Stimulated activated CD8-positive, alpha-beta memory T cell treated with anti-CD3 and anti-CD28 coated beads, Interleukin-4, amount 100 ng/mL, for 48 hours (primary cell): Measurements from ENCODE around the gene SYCP1.
"Not testable (repeated sequence)": the region's sequence is repeated elsewhere in the genome, so short reads cannot be mapped to it uniquely, and the experiment has no call there.

Experiments
- DNase-seq: peaks from one replicate; pipeline ENCODE4 v3.0.0-alpha.2; 2020

The SYCP1 gene

GRCh38 chr1:114854693-114855320 lies at the start of gene SYCP1:
Gene SYCP1 (plus strand): TSS chr1:114854863. CDS start chr1:114855465, 602 bp downstream.
- DNase-seq: no peak

GRCh38 chr1:114819869-114820268 lies 34.8 kb upstream of the SYCP1 start:
- DNase-seq: no peak

- no peak for DNase-seq
These were observed 34.3 kb upstream of the SYCP1 start for GRCh38 chr1:114820392-114820791.

- no peak for DNase-seq
These were observed 32.7 kb upstream of the SYCP1 start for GRCh38 chr1:114821978-114822377.

GRCh38 chr1:114828251-114828650 lies 26.4 kb upstream of the SYCP1 start:
- DNase-seq: no peak

- DNase-seq: not testable (repeated sequence)
These were observed 24.6 kb upstream of the SYCP1 start for GRCh38 chr1:114830075-114830474.

GRCh38 chr1:114831276-114831994 lies 23.2 kb upstream of the SYCP1 start:
- no peak for DNase-seq

- no peak for DNase-seq
These were observed 22.6 kb upstream of the SYCP1 start for GRCh38 chr1:114832057-114832456.

GRCh38 chr1:114833421-114833820 lies 21.2 kb upstream of the SYCP1 start:
- no peak for DNase-seq

- no peak for DNase-seq
These were observed 10.4 kb upstream of the SYCP1 start for GRCh38 chr1:114844270-114844669.

- DNase-seq: no peak
These were observed 1.1 kb upstream of the SYCP1 start for GRCh38 chr1:114853584-114853983.

GRCh38 chr1:114861384-114861783 lies 6.7 kb downstream of the SYCP1 start:
- no peak for DNase-seq

GRCh38 chr1:114892194-114892918 lies 37.7 kb downstream of the SYCP1 start:
- no peak for DNase-seq

GRCh38 chr1:114896795-114897194 lies 42.1 kb downstream of the SYCP1 start:
- DNase-seq: no peak

- no peak for DNase-seq
These were observed 47.2 kb downstream of the SYCP1 start for GRCh38 chr1:114901814-114902213.

GRCh38 chr1:114902343-114902742 lies 47.7 kb downstream of the SYCP1 start:
- no peak for DNase-seq

- no peak for DNase-seq
These were observed 48.8 kb downstream of the SYCP1 start for GRCh38 chr1:114903480-114903879.

GRCh38 chr1:114915720-114916119 lies 61.1 kb downstream of the SYCP1 start:
- not testable (repeated sequence) for DNase-seq

- no peak for DNase-seq
These were observed 71.9 kb downstream of the SYCP1 start for GRCh38 chr1:114926607-114927006.

GRCh38 chr1:114927401-114927800 lies 72.7 kb downstream of the SYCP1 start:
- DNase-seq: no peak

GRCh38 chr1:114956570-114956969 lies 101.9 kb downstream of the SYCP1 start:
- DNase-seq: no peak

- no peak for DNase-seq
These were observed 104.8 kb downstream of the SYCP1 start for GRCh38 chr1:114959423-114959822.

GRCh38 chr1:114976891-114977290 lies 122.2 kb downstream of the SYCP1 start:
- no peak for DNase-seq
